GM12875 (cell line): ENCODE measurements around the gene CDS2.
A peak's percentile ranks its signal among the peaks of the same experiment; 100 is the strongest.

Experiments used
- H3K4me3 ChIP-seq: one replicate; pipeline ENCODE4 v1.5.1; 2011; ENCODE audit warnings: low read depth, low read length, control low read depth
- TF ChIP-seq, protein P1 (sequence below): IDR thresholded peaks from 2 replicates; pipeline ENCODE4 v1.5.1; 2011; ENCODE audit warnings: low read depth, mild to moderate bottlenecking, control low read depth, inconsistent platforms, low read length, moderate library complexity, borderline replicate concordance; ENCODE audit not compliant: insufficient read depth

CDS2 gene

DNA sequence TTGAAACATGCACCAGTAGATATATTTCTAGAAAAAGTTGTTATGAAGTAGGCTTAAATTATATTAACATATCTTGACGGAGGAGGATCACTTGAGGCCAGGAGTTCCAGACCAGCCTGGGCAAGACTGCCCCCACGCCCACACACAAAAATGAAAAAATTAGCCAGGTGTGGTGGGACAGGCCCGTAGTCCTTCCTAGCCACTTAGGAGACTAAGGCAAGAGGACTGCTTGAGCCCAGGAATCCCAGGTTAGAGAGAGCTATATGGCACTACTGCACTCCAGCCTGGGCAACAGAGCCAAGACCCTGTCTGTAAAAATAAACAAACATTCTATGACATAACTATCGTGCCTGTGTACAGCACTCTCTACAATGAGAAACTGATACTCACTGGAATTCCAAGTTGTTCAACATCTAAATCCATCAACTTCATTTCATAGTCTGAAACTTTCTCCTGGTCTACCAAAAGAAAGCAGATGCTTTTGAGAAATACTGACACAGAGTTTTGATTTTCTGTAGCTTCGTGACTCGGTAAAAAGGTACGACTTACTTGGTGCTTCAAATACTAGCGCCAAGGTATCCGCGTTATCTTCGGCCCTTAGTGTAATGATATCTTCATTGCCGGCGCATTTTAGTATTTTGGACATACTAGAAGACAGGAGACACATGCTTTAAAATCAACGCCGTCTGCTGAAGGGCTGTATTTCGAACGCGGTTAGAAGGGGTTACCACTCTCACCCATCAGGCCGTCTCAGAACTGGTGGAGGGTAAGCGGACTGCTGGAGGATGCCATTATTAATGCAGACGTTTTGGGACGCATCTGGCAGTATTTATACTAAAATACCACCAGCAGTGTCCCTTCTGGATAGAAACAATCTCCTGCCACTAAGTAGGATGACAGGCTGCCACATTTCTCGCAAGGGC, 8.3 kb upstream of the CDS2 start:
- H3K4me3 ChIP-seq: peak overlapping the region; percentile 71
- TF ChIP-seq, protein P1, sequence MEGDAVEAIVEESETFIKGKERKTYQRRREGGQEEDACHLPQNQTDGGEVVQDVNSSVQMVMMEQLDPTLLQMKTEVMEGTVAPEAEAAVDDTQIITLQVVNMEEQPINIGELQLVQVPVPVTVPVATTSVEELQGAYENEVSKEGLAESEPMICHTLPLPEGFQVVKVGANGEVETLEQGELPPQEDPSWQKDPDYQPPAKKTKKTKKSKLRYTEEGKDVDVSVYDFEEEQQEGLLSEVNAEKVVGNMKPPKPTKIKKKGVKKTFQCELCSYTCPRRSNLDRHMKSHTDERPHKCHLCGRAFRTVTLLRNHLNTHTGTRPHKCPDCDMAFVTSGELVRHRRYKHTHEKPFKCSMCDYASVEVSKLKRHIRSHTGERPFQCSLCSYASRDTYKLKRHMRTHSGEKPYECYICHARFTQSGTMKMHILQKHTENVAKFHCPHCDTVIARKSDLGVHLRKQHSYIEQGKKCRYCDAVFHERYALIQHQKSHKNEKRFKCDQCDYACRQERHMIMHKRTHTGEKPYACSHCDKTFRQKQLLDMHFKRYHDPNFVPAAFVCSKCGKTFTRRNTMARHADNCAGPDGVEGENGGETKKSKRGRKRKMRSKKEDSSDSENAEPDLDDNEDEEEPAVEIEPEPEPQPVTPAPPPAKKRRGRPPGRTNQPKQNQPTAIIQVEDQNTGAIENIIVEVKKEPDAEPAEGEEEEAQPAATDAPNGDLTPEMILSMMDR: no peak

- TF ChIP-seq, protein P1: no peak
- peak overlapping the region; percentile 71 for H3K4me3 ChIP-seq
Measured at GRCh38 chr20:5119143-5119434, 7.7 kb upstream of the CDS2 start.

DNA sequence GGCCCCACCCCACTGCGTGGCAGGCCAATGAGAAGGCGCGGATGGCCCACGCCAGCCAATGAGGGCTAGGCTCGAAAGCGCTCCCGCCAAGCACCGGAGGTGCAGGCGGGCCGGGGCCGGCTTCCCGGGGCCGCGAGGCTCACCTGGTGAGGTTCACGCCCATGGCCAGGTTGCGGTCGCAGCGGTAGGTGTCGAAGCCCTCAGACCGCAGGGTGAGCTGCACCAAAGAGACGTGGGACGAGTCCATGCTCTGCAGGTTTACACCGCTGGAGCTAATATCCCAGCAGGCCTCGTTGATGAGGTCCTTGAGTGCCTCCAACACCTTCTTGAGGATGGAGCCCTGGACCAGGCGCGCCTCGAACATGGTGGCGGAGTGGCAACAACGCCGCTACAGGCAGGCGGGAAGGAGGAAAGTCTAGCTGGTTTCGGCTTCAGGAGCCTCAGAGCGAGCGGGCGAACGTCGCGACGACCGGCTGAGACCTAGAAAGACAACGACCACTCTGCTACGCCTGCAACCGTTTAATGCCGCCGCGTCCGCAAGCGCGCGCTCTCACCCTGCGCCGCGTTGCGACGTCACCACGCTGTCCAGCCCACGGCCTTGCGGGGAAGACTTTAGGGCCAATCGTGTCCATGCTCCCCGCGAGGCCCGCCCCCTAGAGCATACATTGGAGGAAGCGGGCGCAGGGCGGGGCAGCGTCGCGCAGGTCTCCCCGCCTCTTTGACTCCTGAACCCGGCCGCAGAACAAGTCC, 7.2 kb upstream of the CDS2 start, which contains the start of gene PCNA:
Gene PCNA, minus strand, starts transcription at position 524 of the 750 bp plus-strand sequence. Its CDS starts 160 bp downstream, at position 364.
- H3K4me3 ChIP-seq: peak within 1 kb of the TSS; percentile 71

DNA sequence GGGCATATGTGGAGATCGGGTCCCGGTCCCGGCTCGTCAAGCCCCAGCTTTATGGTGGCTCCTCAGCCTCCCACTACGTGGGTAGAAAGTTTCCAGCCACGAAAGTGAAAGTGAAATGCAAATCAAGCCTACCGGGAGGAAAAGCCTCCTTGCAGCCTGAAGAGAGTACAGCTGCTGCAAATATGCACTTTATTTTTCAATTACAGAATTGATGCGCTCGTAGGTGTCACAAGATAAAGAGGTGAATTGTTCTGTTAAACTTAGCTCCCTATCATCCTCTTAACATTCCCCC, 6.7 kb upstream of the CDS2 start:
- TF ChIP-seq, protein P1: no peak
- H3K4me3 ChIP-seq: peak overlapping the region; percentile 47

More for the DNA sequence above, 7.2 kb upstream of the CDS2 start, which contains the start of gene PCNA:
- TF ChIP-seq, protein P1: no peak

- TF ChIP-seq, protein P1: no peak
- H3K4me3 ChIP-seq: no peak overlapping the region
Measured at GRCh38 chr20:5122873-5123260, 3.9 kb upstream of the CDS2 start.

- TF ChIP-seq, protein P1: no peak
- peak overlapping the region; percentile 78 for H3K4me3 ChIP-seq
Measured at GRCh38 chr20:5127204-5127858, 523 bp downstream of the CDS2 start.
